ENCODE results near the gene ETV2.
A peak's percentile ranks its signal among the peaks of the same experiment; 100 is the strongest.
"Not testable (repeated sequence)": the region's sequence is repeated elsewhere in the genome, so short reads cannot be mapped to it uniquely, and the experiment has no call there.

Gene ETV2

GRCh38 chr19:35657904-35658700 is 16.6 kb downstream of the ETV2 start:
- no peak for DNase-seq (ENCODE audit: low spot score)

- no peak for DNase-seq (ENCODE audit: low spot score)
Observed at GRCh38 chr19:35661995-35662340, 20.4 kb downstream of the ETV2 start.

- DNase-seq (ENCODE audit: low spot score), result no peak
Observed at GRCh38 chr19:35663981-35664380, 22.4 kb downstream of the ETV2 start.

- no peak for DNase-seq (ENCODE audit: low spot score)
Observed at GRCh38 chr19:35665157-35665556, 23.6 kb downstream of the ETV2 start.

- no peak for DNase-seq (ENCODE audit: low spot score)
Observed at GRCh38 chr19:35665604-35666003, 24.1 kb downstream of the ETV2 start.

GRCh38 chr19:35666251-35666913 is 24.8 kb downstream of the ETV2 start, which contains the start of gene UPK1A:
UPK1A (plus strand) TSS chr19:35666517; CDS start chr19:35666813, 296 bp downstream.
- no peak for DNase-seq (ENCODE audit: low spot score)

- no peak for DNase-seq (ENCODE audit: low spot score)
Observed at GRCh38 chr19:35669566-35669965, 28.0 kb downstream of the ETV2 start.

GRCh38 chr19:35669974-35670373 is 28.4 kb downstream of the ETV2 start:
- DNase-seq (ENCODE audit: low spot score), result no peak

GRCh38 chr19:35670686-35671085 is 29.1 kb downstream of the ETV2 start:
- DNase-seq (ENCODE audit: low spot score), result no peak

GRCh38 chr19:35671818-35672217 is 30.3 kb downstream of the ETV2 start:
- no peak for DNase-seq (ENCODE audit: low spot score)

GRCh38 chr19:35673121-35673804 is 31.7 kb downstream of the ETV2 start:
- peak; percentile 87 for DNase-seq (ENCODE audit: low spot score)

GRCh38 chr19:35675589-35676140 is 34.1 kb downstream of the ETV2 start:
- no peak for DNase-seq (ENCODE audit: low spot score)

GRCh38 chr19:35689836-35690235 is 48.3 kb downstream of the ETV2 start:
- DNase-seq (ENCODE audit: low spot score), result no peak

GRCh38 chr19:35691106-35691505 is 49.6 kb downstream of the ETV2 start:
- not testable (repeated sequence) for DNase-seq (ENCODE audit: low spot score)

GRCh38 chr19:35692010-35692409 is 50.5 kb downstream of the ETV2 start:
- no peak for DNase-seq (ENCODE audit: low spot score)

- no peak for DNase-seq (ENCODE audit: low spot score)
Observed at GRCh38 chr19:35693422-35693821, 51.9 kb downstream of the ETV2 start.

- peak; percentile 77 for DNase-seq (ENCODE audit: low spot score)
Observed at GRCh38 chr19:35693835-35694599, 52.5 kb downstream of the ETV2 start.

All from COLO829 (cell line).